ENCODE data around the gene TEX101. TPM values are rescaled to one million over a fixed set of nuclear protein-coding genes. Genes with fewer than 3 reads are reported as not detected.
"Not testable (repeated sequence)": the region's sequence is repeated elsewhere in the genome, so short reads cannot be mapped to it uniquely, and the experiment has no call there.

The TEX101 gene
- total RNA-seq, result under 1 TPM in 1 of 2 donors, not detected in 1; 0.17 TPM

GRCh38 chr19:43414554-43414953 is at the start of gene TEX101:
TEX101 (plus strand) TSS chr19:43414890; CDS start chr19:43415920, 1,030 bp downstream.
- H3K27me3 ChIP-seq, result no peaks in the 10 kb centered on the region
- TF ChIP-seq CTCF (IDR thresholded peaks at IDR 0.05), result no peak
- no peak for DNase-seq
- no peaks in the 10 kb centered on the region for H3K9me3 ChIP-seq
- intact Hi-C loops (cut with DNase I), result no loop called here
- no peaks in the 10 kb centered on the region for H3K4me1 ChIP-seq
- H3K27ac ChIP-seq, result no peak within 1 kb of the TSS
- H3K9ac ChIP-seq (ENCODE audit: low read depth in 2 of 2, low read length in 2 of 2), result no peak within 1 kb of the TSS
- no peaks in the 10 kb centered on the region for H3K36me3 ChIP-seq
- no peak within 1 kb of the TSS for H3K4me3 ChIP-seq

- H3K9ac ChIP-seq (ENCODE audit: low read depth in 2 of 2, low read length in 2 of 2); H3K4me1 ChIP-seq; H3K27me3 ChIP-seq; H3K4me3 ChIP-seq; DNase-seq; H3K9me3 ChIP-seq; intact Hi-C loops (cut with DNase I); H3K36me3 ChIP-seq; H3K27ac ChIP-seq: not testable (repeated sequence)
Observed at GRCh38 chr19:43365677-43366076, 49.0 kb upstream of the TEX101 start.

- no peaks in the 10 kb centered on the region for H3K36me3 ChIP-seq
- H3K9ac ChIP-seq (ENCODE audit: low read depth in 2 of 2, low read length in 2 of 2), result no peak overlapping the region
- intact Hi-C loops (cut with DNase I), result no loop called here
- no peaks in the 10 kb centered on the region for H3K4me1 ChIP-seq
- no peaks in the 10 kb centered on the region for H3K27me3 ChIP-seq
- H3K9me3 ChIP-seq, result no peaks in the 10 kb centered on the region
- H3K27ac ChIP-seq, result no peak overlapping the region
- TF ChIP-seq CTCF (IDR thresholded peaks at IDR 0.05), result no peak
- no peak overlapping the region for H3K4me3 ChIP-seq
- DNase-seq, result no peak
Observed at GRCh38 chr19:43367822-43368221, 46.9 kb upstream of the TEX101 start.

- not testable (repeated sequence) for DNase-seq
Observed at GRCh38 chr19:43368897-43369296, 45.8 kb upstream of the TEX101 start.

GRCh38 chr19:43371909-43372308 is 42.8 kb upstream of the TEX101 start:
- no peak for DNase-seq
- no peaks in the 10 kb centered on the region for H3K4me1 ChIP-seq
- H3K9ac ChIP-seq (ENCODE audit: low read depth in 2 of 2, low read length in 2 of 2), result no peak overlapping the region
- no peaks in the 10 kb centered on the region for H3K9me3 ChIP-seq
- H3K27me3 ChIP-seq, result no peaks in the 10 kb centered on the region
- H3K4me3 ChIP-seq, result no peak overlapping the region
- H3K27ac ChIP-seq, result no peak overlapping the region
- intact Hi-C loops (cut with DNase I), result no loop called here
- TF ChIP-seq CTCF (IDR thresholded peaks at IDR 0.05), result no peak
- no peaks in the 10 kb centered on the region for H3K36me3 ChIP-seq

More at GRCh38 chr19:43368897-43369296, 45.8 kb upstream of the TEX101 start:
- H3K27me3 ChIP-seq; H3K27ac ChIP-seq; H3K4me3 ChIP-seq; H3K9me3 ChIP-seq; H3K36me3 ChIP-seq; intact Hi-C loops (cut with DNase I); H3K9ac ChIP-seq (ENCODE audit: low read depth in 2 of 2, low read length in 2 of 2); H3K4me1 ChIP-seq: not testable (repeated sequence)

GRCh38 chr19:43372462-43372861 is 42.2 kb upstream of the TEX101 start:
- H3K27me3 ChIP-seq, result no peaks in the 10 kb centered on the region

GRCh38 chr19:43377624-43378023 is 37.1 kb upstream of the TEX101 start:
- H3K9ac ChIP-seq (ENCODE audit: low read depth in 2 of 2, low read length in 2 of 2); H3K27me3 ChIP-seq; intact Hi-C loops (cut with DNase I); H3K4me3 ChIP-seq; DNase-seq; H3K4me1 ChIP-seq; H3K27ac ChIP-seq; H3K36me3 ChIP-seq; H3K9me3 ChIP-seq: not testable (repeated sequence)

More at GRCh38 chr19:43372462-43372861, 42.2 kb upstream of the TEX101 start:
- H3K27ac ChIP-seq, result no peak overlapping the region
- H3K9me3 ChIP-seq, result no peaks in the 10 kb centered on the region
- intact Hi-C loops (cut with DNase I), result no loop called here
- H3K4me1 ChIP-seq, result no peaks in the 10 kb centered on the region
- no peak overlapping the region for H3K4me3 ChIP-seq
- H3K9ac ChIP-seq (ENCODE audit: low read depth in 2 of 2, low read length in 2 of 2), result no peak overlapping the region
- no peaks in the 10 kb centered on the region for H3K36me3 ChIP-seq
- TF ChIP-seq CTCF (IDR thresholded peaks at IDR 0.05), result no peak
- DNase-seq, result no peak
